ENCODE measurements around the gene ADCY2.

Gene ADCY2

DNA sequence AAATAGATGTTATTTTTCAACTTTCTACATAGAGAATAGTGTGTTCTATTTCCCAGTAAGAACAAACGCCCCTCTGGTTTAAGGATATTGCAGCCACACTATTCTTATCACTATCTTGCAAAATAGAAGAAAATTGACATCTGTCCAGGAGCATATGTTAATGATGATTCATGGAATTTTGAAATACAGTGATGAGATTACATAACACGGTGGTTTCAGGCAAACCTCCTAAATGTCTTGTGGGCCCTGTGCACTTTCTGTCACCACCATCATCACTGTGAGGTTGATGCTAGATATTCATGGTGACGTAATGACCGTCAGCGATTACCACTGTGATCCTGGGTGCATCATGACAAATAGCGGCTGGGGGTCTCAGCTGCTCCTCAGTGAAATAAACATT lies 406.9 kb downstream of the ADCY2 start:
- H3F3A ChIP-seq (ENCODE audit: control insufficient read depth, insufficient read depth), result no peaks in the 10 kb centered on the region
- no peaks in the 10 kb centered on the region for H3K9me2 ChIP-seq (replicated peaks; ENCODE audit: control insufficient read depth, low read length)
- no peaks in the 10 kb centered on the region for H3K27me3 ChIP-seq (ENCODE audit: control insufficient read depth, low read length)
- no peak for TF ChIP-seq EZH2phosphoT487 (IDR thresholded peaks at IDR 0.05; ENCODE audit: borderline replicate concordance, low read length)
- TF ChIP-seq, protein P1, sequence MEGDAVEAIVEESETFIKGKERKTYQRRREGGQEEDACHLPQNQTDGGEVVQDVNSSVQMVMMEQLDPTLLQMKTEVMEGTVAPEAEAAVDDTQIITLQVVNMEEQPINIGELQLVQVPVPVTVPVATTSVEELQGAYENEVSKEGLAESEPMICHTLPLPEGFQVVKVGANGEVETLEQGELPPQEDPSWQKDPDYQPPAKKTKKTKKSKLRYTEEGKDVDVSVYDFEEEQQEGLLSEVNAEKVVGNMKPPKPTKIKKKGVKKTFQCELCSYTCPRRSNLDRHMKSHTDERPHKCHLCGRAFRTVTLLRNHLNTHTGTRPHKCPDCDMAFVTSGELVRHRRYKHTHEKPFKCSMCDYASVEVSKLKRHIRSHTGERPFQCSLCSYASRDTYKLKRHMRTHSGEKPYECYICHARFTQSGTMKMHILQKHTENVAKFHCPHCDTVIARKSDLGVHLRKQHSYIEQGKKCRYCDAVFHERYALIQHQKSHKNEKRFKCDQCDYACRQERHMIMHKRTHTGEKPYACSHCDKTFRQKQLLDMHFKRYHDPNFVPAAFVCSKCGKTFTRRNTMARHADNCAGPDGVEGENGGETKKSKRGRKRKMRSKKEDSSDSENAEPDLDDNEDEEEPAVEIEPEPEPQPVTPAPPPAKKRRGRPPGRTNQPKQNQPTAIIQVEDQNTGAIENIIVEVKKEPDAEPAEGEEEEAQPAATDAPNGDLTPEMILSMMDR (IDR thresholded peaks at IDR 0.05; ENCODE audit: low read depth, low read length, poor library complexity, severe bottlenecking), result no peak
- no peaks in the 10 kb centered on the region for H3K9me3 ChIP-seq (ENCODE audit: control insufficient read depth, insufficient read depth, low read length)
- H3K4me2 ChIP-seq (ENCODE audit: low read length), result no peak overlapping the region
- H3K79me2 ChIP-seq (ENCODE audit: control insufficient read depth, low read length), result no peaks in the 10 kb centered on the region
- H3K27ac ChIP-seq (ENCODE audit: low read depth, low read length), result no peak overlapping the region
- H3K4me1 ChIP-seq (ENCODE audit: control insufficient read depth, low read length), result no peaks in the 10 kb centered on the region
- no peaks in the 10 kb centered on the region for H3K36me3 ChIP-seq (ENCODE audit: control insufficient read depth, low read length)
- H3K4me3 ChIP-seq (ENCODE audit: low read length), result no peak overlapping the region
- H4K20me1 ChIP-seq (ENCODE audit: control insufficient read depth, insufficient read depth, low read depth, low read length), result no peaks in the 10 kb centered on the region

DNA sequence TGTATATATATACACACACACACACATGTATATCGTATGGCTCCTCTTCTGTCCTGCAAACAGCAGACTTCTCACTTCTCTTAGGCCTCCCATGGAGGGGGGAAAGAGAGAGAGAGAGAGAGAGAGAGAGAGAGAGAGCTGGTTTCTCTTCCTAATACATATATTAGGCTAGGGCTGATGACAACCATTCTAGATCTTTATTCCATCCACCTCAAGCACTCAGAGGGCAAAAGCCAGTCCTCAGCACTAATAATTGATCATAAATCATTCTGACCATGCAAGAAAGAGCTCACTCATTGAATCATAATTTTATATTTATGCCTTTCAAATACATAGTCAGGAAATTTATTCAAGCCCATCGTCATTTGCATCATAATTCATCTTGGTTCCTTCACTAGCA lies 408.0 kb downstream of the ADCY2 start:
- Histone ChIP-seq H3F3A (ENCODE audit: control insufficient read depth, insufficient read depth) (no peaks in the 10 kb centered on the region), H3K9me2 (replicated peaks; ENCODE audit: control insufficient read depth, low read length) (no peaks in the 10 kb centered on the region), H3K4me2 (ENCODE audit: low read length) (no peak overlapping the region), H4K20me1 (ENCODE audit: control insufficient read depth, insufficient read depth, low read depth, low read length) (no peaks in the 10 kb centered on the region), H3K36me3 (ENCODE audit: control insufficient read depth, low read length) (no peaks in the 10 kb centered on the region), H3K27me3 (ENCODE audit: control insufficient read depth, low read length) (no peaks in the 10 kb centered on the region), H3K79me2 (ENCODE audit: control insufficient read depth, low read length) (no peaks in the 10 kb centered on the region), H3K9me3 (ENCODE audit: control insufficient read depth, insufficient read depth, low read length) (no peaks in the 10 kb centered on the region), H3K27ac (ENCODE audit: low read depth, low read length) (no peak overlapping the region), H3K4me3 (ENCODE audit: low read length) (no peak overlapping the region), H3K4me1 (ENCODE audit: control insufficient read depth, low read length) (no peaks in the 10 kb centered on the region)
- TF ChIP-seq EZH2phosphoT487 (IDR thresholded peaks at IDR 0.05; ENCODE audit: borderline replicate concordance, low read length), result no peak
- TF ChIP-seq, protein P1 (IDR thresholded peaks at IDR 0.05; ENCODE audit: low read depth, low read length, poor library complexity, severe bottlenecking), result no peak

DNA sequence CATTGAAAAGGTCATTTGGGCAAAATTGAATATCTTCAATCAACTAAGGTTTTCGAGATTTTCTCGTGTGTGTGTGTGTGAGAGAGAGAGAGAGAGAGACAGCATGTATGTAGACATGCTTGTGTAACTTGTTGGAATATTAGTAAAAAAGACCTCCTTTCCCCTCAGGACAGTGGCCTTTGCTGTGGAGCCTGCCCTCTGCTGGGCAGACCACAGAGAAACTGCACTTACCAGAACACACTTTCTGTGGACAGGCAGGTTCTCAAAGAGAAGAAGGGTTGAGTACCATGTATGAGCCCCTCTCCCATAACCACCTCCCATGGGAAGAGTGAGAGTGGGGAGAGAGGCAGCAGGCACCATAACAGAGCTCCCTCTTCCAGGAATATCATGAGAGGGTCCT lies 409.4 kb downstream of the ADCY2 start:
- Histone ChIP-seq H3K4me1 (ENCODE audit: control insufficient read depth, low read length) (no peaks in the 10 kb centered on the region), H3K9me3 (ENCODE audit: control insufficient read depth, insufficient read depth, low read length) (no peaks in the 10 kb centered on the region), H3K27me3 (ENCODE audit: control insufficient read depth, low read length) (no peaks in the 10 kb centered on the region), H3K4me3 (ENCODE audit: low read length) (no peak overlapping the region), H3K9me2 (replicated peaks; ENCODE audit: control insufficient read depth, low read length) (no peaks in the 10 kb centered on the region), H4K20me1 (ENCODE audit: control insufficient read depth, insufficient read depth, low read depth, low read length) (no peaks in the 10 kb centered on the region), H3K36me3 (ENCODE audit: control insufficient read depth, low read length) (no peaks in the 10 kb centered on the region), H3F3A (ENCODE audit: control insufficient read depth, insufficient read depth) (no peaks in the 10 kb centered on the region), H3K79me2 (ENCODE audit: control insufficient read depth, low read length) (no peaks in the 10 kb centered on the region), H3K27ac (ENCODE audit: low read depth, low read length) (no peak overlapping the region), H3K4me2 (ENCODE audit: low read length) (no peak overlapping the region)
- no peak for TF ChIP-seq EZH2phosphoT487 (IDR thresholded peaks at IDR 0.05; ENCODE audit: borderline replicate concordance, low read length)
- TF ChIP-seq, protein P1 (IDR thresholded peaks at IDR 0.05; ENCODE audit: low read depth, low read length, poor library complexity, severe bottlenecking), result peak; percentile 33

DNA sequence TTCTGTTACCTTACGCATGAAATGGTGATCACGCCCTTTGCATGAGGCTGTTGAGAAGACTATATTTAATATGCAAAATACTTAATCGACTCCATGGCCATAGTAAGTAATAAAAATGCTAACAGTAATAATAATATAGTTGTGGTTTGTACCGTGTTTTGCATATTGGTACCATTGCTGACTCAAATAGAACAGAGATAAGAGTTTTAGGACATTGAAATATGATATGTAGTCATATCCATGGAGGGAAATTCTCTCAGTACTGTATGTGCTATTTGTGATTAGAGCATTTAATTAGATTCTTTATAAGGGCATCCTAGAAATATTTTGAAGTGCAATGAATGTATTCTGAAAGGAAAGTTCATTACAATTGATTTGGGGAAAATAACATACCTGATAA lies 413.1 kb downstream of the ADCY2 start:
- TF ChIP-seq, protein P1 (IDR thresholded peaks at IDR 0.05; ENCODE audit: low read depth, low read length, poor library complexity, severe bottlenecking), result no peak
- no peak for TF ChIP-seq EZH2phosphoT487 (IDR thresholded peaks at IDR 0.05; ENCODE audit: borderline replicate concordance, low read length)
- H3K27me3 ChIP-seq (ENCODE audit: control insufficient read depth, low read length), result no peaks in the 10 kb centered on the region
- no peaks in the 10 kb centered on the region for H3K9me3 ChIP-seq (ENCODE audit: control insufficient read depth, insufficient read depth, low read length)
- H3K4me1 ChIP-seq (ENCODE audit: control insufficient read depth, low read length), result no peaks in the 10 kb centered on the region
- no peak overlapping the region for H3K4me2 ChIP-seq (ENCODE audit: low read length)
- H3K79me2 ChIP-seq (ENCODE audit: control insufficient read depth, low read length), result no peaks in the 10 kb centered on the region
- no peaks in the 10 kb centered on the region for H3K36me3 ChIP-seq (ENCODE audit: control insufficient read depth, low read length)
- H4K20me1 ChIP-seq (ENCODE audit: control insufficient read depth, insufficient read depth, low read depth, low read length), result no peaks in the 10 kb centered on the region
- no peaks in the 10 kb centered on the region for H3F3A ChIP-seq (ENCODE audit: control insufficient read depth, insufficient read depth)
- no peaks in the 10 kb centered on the region for H3K9me2 ChIP-seq (replicated peaks; ENCODE audit: control insufficient read depth, low read length)
- no peak overlapping the region for H3K27ac ChIP-seq (ENCODE audit: low read depth, low read length)
- no peak overlapping the region for H3K4me3 ChIP-seq (ENCODE audit: low read length)

All from DOHH2 (cell line).